Naive thymus-derived CD4-positive, alpha-beta T cell (primary cell): ENCODE results near the gene TNRC6B. TPM values are rescaled to one million over a fixed set of nuclear protein-coding genes. Genes with fewer than 3 reads are reported as not detected.

ENCODE experiments used
- ATAC-seq: fragments of 150-1000 bp; cut with Tn5 transposase; 2 replicates; pipeline ENCODE4 v1.10.0; 2021; ENCODE audit warnings: mild to moderate bottlenecking, moderate library complexity
- CTCF ChIA-PET: fragments of 350-600 bp; sonication (Branson Sonifier 250); formaldehyde crosslinking; loops from one replicate; lab custom pipeline; 2021; ENCODE audit warnings: antibody characterized with exemption; lab: Charles Lee
- POLR2A ChIA-PET: fragments of 350-600 bp; sonication (Branson Sonifier 250); formaldehyde crosslinking; loops from one replicate; lab custom pipeline; 2021; ENCODE audit warnings: antibody characterized with exemption, inconsistent platforms; lab: Charles Lee
- DNase-seq, 9 donors: peaks; one replicate each; pipeline versions ENCODE4 v3.0.0 to v3.0.0-alpha.2; 2020 to 2022; ENCODE audit warnings: mixed read lengths in 1 of 9
- H3K27ac ChIP-seq: one replicate; pipeline ENCODE4 v1.7.0; 2013; ENCODE audit warnings: mild to moderate bottlenecking, low read depth, low read length, moderate library complexity
- H3K27me3 ChIP-seq, 2 donors: one replicate each; pipeline ENCODE4 v1.7.0; 2013; ENCODE audit warnings: low read length in 2 of 2, mild to moderate bottlenecking in 2 of 2, moderate library complexity in 2 of 2; ENCODE audit not compliant: control insufficient read depth in 2 of 2, insufficient read depth in 2 of 2
- H3K36me3 ChIP-seq, 3 experiments: 1 replicate in 2 of 3; 2 replicates in 1 of 3; pipeline ENCODE4 v1.7.0; 2013; ENCODE audit warnings: low read length in 3 of 3, mild to moderate bottlenecking in 3 of 3, moderate library complexity in 1 of 3; ENCODE audit not compliant: insufficient read depth in 3 of 3, control insufficient read depth in 2 of 3
- H3K4me1 ChIP-seq, 2 donors: one replicate each; pipeline ENCODE4 v1.7.0; 2013; ENCODE audit warnings: low read length in 2 of 2, mild to moderate bottlenecking in 2 of 2, moderate library complexity in 1 of 2; ENCODE audit not compliant: control insufficient read depth in 2 of 2, insufficient read depth in 2 of 2
- H3K4me3 ChIP-seq: 2 replicates; pipeline ENCODE4 v1.7.0; 2013; ENCODE audit warnings: mild to moderate bottlenecking, low read length
- H3K9me3 ChIP-seq, 3 experiments: 1 replicate in 2 of 3; 2 replicates in 1 of 3; pipeline ENCODE4 v1.7.0; 2013; ENCODE audit warnings: low read length in 3 of 3; ENCODE audit not compliant: control insufficient read depth in 2 of 3
- H3K27ac Mint-ChIP-seq, 9 donors: one replicate each; pipeline ENCODE4 v1.8.0; 2020 to 2022; ENCODE audit warnings: mixed read lengths in 9 of 9, mild to moderate bottlenecking in 8 of 9, moderate library complexity in 5 of 9, inconsistent platforms in 2 of 9
- H3K27me3 Mint-ChIP-seq, 5 donors: one replicate each; pipeline ENCODE4 v1.8.0; 2021 to 2022; ENCODE audit warnings: mixed read lengths in 5 of 5, mild to moderate bottlenecking in 1 of 5
- H3K36me3 Mint-ChIP-seq, 5 donors: one replicate each; pipeline ENCODE4 v1.8.0; 2020 to 2022; ENCODE audit warnings: mixed read lengths in 5 of 5, mild to moderate bottlenecking in 3 of 5, inconsistent platforms in 1 of 5
- H3K4me1 Mint-ChIP-seq, 7 donors: one replicate each; pipeline ENCODE4 v1.8.0; 2020 to 2022; ENCODE audit warnings: mixed read lengths in 7 of 7, mild to moderate bottlenecking in 3 of 7, inconsistent platforms in 1 of 7
- H3K4me3 Mint-ChIP-seq, 10 donors: one replicate each; pipeline ENCODE4 v1.8.0; 2020 to 2022; ENCODE audit warnings: mild to moderate bottlenecking in 10 of 10, mixed read lengths in 10 of 10, moderate library complexity in 6 of 10, inconsistent platforms in 2 of 10
- H3K9me3 Mint-ChIP-seq, 11 donors: one replicate each; pipeline ENCODE4 v1.8.0; 2020 to 2022; ENCODE audit warnings: mixed read lengths in 11 of 11, mild to moderate bottlenecking in 4 of 11, inconsistent platforms in 1 of 11, moderate library complexity in 1 of 11
- intact Hi-C, 2 donors: fragments of 100-400 bp; cut with micrococcal nuclease; formaldehyde crosslinking; loops; one replicate each; pipeline ENCODE4 v1.15.1; 2023
- polyA plus RNA-seq, 2 donors: library from polyadenylated mRNA; unstranded; fragments of 300-500 nt; fragmentation: Illumina TruSeq; gene quantifications; one replicate each; pipeline ENCODE4 v1.2.3, GENCODE V29; 2021
- total RNA-seq, 6 experiments: library from RNA in 5 of 6; stranded (reverse) in 5 of 6; gene quantifications; 1 replicate in 5 of 6; 2 replicates in 1 of 6; pipeline ENCODE4 v1.2.3 and lab custom pipeline; 2021 to 2026

TNRC6B gene
- total and polyA plus RNA-seq, 7 experiments from 2014 or later: 67.4 to 165 (median 136) TPM

DNA sequence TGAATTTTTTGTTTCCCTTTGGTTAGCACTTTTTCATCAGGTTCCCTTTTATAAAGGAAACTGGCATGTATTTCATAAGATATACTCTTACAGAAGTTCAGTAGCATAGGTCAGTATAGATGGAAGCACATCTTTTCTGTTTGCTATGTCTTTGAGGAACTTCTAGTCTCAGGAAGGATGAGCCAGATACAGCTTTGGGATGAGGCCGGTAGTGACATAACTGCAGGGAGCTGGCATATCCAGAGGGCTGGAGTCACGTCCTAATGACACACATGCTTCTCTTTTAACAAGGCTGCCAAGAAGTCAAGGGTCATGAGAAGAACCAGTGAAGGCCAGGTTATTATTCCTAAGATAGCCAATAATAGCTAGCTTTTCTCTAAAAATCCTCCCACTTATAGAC lies 135.3 kb downstream of the TNRC6B start:
- DNase-seq (no peak), ATAC-seq (no peak)
- peaks cover 0 to 22% of the 10 kb centered on the region in 2 donors for H3K4me1 ChIP-seq
- H3K4me1 Mint-ChIP-seq: peaks cover 19 to 56% (median 39%) of the 10 kb centered on the region in 7 donors
- H3K4me3 Mint-ChIP-seq: no peak overlapping the region
- peaks cover 38 to 78% (median 63%) of the 10 kb centered on the region in 5 donors for H3K36me3 Mint-ChIP-seq
- ChIA-PET CTCF (interaction anchor here (0.5 kb wide), 1 partner anchor 34 kb away, joined by 4 read pairs; no protein-coding TSS in a partner anchor), POLR2A (interaction anchor here (0.8 kb wide), 1 partner anchor 10 kb away, joined by 3 read pairs; no protein-coding TSS in a partner anchor)
- peak overlapping the region in 8 of 9 donors; percentile 26 to 84 (median 72) for H3K27ac Mint-ChIP-seq
- peaks cover 41 to 82% (median 42%) of the 10 kb centered on the region in 3 experiments for H3K36me3 ChIP-seq
- intact Hi-C loops: no loop called here
- H3K27me3 ChIP-seq: no peaks in the 10 kb centered on the region
- H3K9me3 Mint-ChIP-seq: peaks cover 0 to 3% (median 0%) of the 10 kb centered on the region in 11 donors
- no peak overlapping the region for H3K27ac ChIP-seq
- H3K9me3 ChIP-seq: no peaks in the 10 kb centered on the region
- H3K4me3 ChIP-seq: no peak overlapping the region
- H3K27me3 Mint-ChIP-seq: no peaks in the 10 kb centered on the region

DNA sequence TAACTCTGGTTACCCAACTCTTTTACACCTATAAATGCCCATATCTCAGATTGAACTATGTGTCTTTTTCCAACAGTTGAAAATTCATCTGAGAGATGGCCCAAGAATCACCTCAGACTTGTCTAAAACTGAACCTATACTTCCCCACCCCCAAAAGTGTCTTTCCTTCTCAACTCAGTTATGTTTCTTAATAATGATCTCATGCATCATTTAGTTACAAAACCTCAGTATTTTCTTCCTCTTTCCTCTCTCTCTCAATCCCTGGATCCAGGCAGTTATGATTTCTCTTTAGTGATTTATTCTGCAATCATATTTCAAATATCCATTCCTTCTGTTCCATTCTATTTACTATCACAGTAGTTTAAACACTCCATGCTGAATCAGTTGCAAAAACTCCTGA lies 136.3 kb downstream of the TNRC6B start:
- ChIA-PET POLR2A (interaction anchor here (1.4 kb wide), 1 partner anchor 9 kb away, joined by 6 read pairs; no protein-coding TSS in a partner anchor), CTCF (interaction anchor here (0.7 kb wide), 1 partner anchor 238 kb away, joined by 3 read pairs; no protein-coding TSS in a partner anchor)
- Mint-ChIP-seq H3K27ac (peak overlapping the region in 8 of 9 donors; percentile 41 to 84 (median 70)), H3K4me3 (no peak overlapping the region), H3K27me3 (no peaks in the 10 kb centered on the region), H3K4me1 (peaks cover 11 to 51% (median 28%) of the 10 kb centered on the region in 7 donors), H3K36me3 (peaks cover 32 to 77% (median 58%) of the 10 kb centered on the region in 5 donors), H3K9me3 (peaks cover 0 to 3% (median 0%) of the 10 kb centered on the region in 11 donors)
- Histone ChIP-seq H3K4me1 (peaks cover 0 to 12% of the 10 kb centered on the region in 2 donors), H3K9me3 (no peaks in the 10 kb centered on the region), H3K4me3 (no peak overlapping the region), H3K36me3 (peaks cover 33 to 78% (median 41%) of the 10 kb centered on the region in 3 experiments), H3K27me3 (no peaks in the 10 kb centered on the region), H3K27ac (no peak overlapping the region)
- no peak for ATAC-seq
- DNase-seq: no peak
- intact Hi-C loops: no loop called here

DNA sequence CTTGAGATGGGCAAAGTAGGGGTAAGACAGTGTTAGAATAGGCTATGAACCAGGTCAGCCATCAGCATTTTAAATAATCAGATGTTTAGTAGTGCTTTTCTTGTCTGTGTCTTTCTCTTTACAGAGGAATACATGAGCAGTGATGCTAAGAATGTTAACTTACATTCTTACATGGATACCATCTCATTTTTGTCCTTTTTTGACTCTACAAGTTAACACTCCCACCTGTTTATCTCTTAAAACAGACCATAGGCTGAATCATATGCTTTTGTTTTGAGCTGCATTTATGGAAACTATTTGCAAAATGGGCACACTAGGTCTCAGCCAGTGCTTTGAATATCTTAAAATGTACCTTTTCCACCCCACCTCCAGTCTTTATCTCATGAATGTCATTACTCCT lies 143.0 kb downstream of the TNRC6B start:
- Histone ChIP-seq H3K27ac (no peak overlapping the region), H3K4me3 (no peak overlapping the region), H3K27me3 (no peaks in the 10 kb centered on the region), H3K36me3 (peaks cover 18 to 49% (median 18%) of the 10 kb centered on the region in 3 experiments), H3K9me3 (no peaks in the 10 kb centered on the region), H3K4me1 (peaks cover 28 to 35% of the 10 kb centered on the region in 2 donors)
- peaks cover 16 to 60% (median 51%) of the 10 kb centered on the region in 5 donors for H3K36me3 Mint-ChIP-seq
- no peaks in the 10 kb centered on the region for H3K9me3 Mint-ChIP-seq
- ATAC-seq: no peak
- CTCF ChIA-PET: interaction anchor here (1.3 kb wide), 1 partner anchor 27 kb away, joined by 3 read pairs; no protein-coding TSS in a partner anchor
- no peak for DNase-seq
- POLR2A ChIA-PET: interaction anchor here (1.3 to 1.5 kb wide), 2 partner anchors 25 to 27 kb away, joined by 3 to 4 read pairs; no protein-coding TSS in a partner anchor
- intact Hi-C loops: no loop called here
- H3K4me1 Mint-ChIP-seq: peaks cover 22 to 76% (median 63%) of the 10 kb centered on the region in 7 donors
- H3K4me3 Mint-ChIP-seq: peak overlapping the region in 3 of 10 donors; percentile 3 to 13 (median 7)
- H3K27ac Mint-ChIP-seq: peak overlapping the region; percentile 68 to 99 (median 91)
- H3K27me3 Mint-ChIP-seq: no peaks in the 10 kb centered on the region

DNA sequence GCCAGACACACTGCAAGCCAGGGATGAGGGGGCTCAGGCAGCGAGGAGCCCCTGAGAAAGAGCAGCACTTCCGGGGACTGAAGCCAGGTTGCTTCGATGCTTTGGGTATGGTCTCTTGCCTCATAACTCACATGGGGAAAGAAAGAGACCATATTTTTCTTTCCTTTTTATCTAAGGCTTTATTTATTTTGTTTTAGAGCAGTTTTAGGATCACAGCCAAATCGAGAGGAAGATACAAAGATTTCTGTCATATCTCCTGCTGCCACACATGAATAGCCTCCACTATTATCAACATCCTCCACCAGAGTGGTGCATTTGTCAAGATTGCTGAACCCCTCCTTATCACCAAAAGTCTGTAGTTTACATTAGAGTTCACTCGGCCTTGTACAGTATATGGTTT lies 144.3 kb downstream of the TNRC6B start:
- CTCF ChIA-PET: interaction anchor here (0.7 to 1.6 kb wide), 4 partner anchors 9 to 74 kb away, joined by 3 read pairs; no protein-coding TSS in a partner anchor

DNA sequence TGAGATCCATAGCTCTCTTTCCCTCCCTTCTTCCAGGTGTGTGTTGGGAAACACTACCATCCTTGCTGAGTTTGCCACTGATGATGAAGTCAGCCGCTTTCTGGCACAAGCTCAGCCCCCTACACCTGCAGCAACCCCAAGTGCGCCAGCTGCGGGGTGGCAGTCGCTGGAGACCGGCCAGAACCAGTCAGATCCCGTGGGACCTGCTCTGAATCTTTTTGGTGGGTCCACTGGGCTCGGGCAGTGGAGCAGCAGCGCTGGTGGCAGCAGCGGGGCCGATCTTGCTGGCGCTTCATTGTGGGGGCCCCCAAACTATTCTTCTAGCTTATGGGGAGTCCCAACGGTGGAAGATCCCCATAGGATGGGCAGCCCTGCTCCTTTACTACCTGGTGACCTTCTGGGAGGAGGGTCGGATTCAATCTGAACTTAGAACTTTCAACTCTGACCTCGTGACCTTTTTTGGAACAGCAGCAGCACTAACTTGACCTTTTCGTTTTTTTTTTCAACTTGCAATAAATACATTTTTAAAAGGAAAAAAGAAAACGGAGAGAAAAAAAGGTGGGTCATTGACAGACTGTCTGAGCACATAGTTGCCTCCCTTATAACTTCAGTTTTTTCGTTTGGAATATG lies 145.2 kb downstream of the TNRC6B start:
- Mint-ChIP-seq H3K36me3 (peaks cover 5 to 53% (median 39%) of the 10 kb centered on the region in 5 donors), H3K9me3 (no peaks in the 10 kb centered on the region), H3K4me3 (peak overlapping the region in 6 of 10 donors; percentile 43 to 89 (median 76)), H3K27me3 (no peaks in the 10 kb centered on the region), H3K4me1 (peaks cover 39 to 85% (median 74%) of the 10 kb centered on the region in 7 donors), H3K27ac (peak overlapping the region; percentile 68 to 99 (median 95))
- Histone ChIP-seq H3K27ac (peak overlapping the region; percentile 74), H3K4me3 (no peak overlapping the region), H3K4me1 (peaks cover 49 to 55% of the 10 kb centered on the region in 2 donors), H3K9me3 (no peaks in the 10 kb centered on the region), H3K36me3 (peaks cover 10 to 31% (median 18%) of the 10 kb centered on the region in 3 experiments), H3K27me3 (no peaks in the 10 kb centered on the region)
- POLR2A ChIA-PET: interaction anchor here (0.6 to 6.3 kb wide), 12 partner anchors 8 to 710 kb away, joined by 3 to 77 read pairs (median 4); partner anchors contain the start of gene ADSL
- DNase-seq (no peak), ATAC-seq (no peak)
- intact Hi-C loops: no loop called here
- CTCF ChIA-PET: interaction anchor here (0.7 to 1.6 kb wide), 4 partner anchors 8 to 74 kb away, joined by 3 read pairs; no protein-coding TSS in a partner anchor

More for the DNA sequence above, 144.3 kb downstream of the TNRC6B start:
- Mint-ChIP-seq H3K4me3 (peak overlapping the region in 7 of 10 donors; percentile 18 to 78 (median 51)), H3K36me3 (peaks cover 7 to 54% (median 41%) of the 10 kb centered on the region in 5 donors), H3K9me3 (no peaks in the 10 kb centered on the region), H3K27me3 (no peaks in the 10 kb centered on the region), H3K27ac (peak overlapping the region; percentile 73 to 99 (median 95)), H3K4me1 (peaks cover 31 to 81% (median 66%) of the 10 kb centered on the region in 7 donors)
- H3K4me3 ChIP-seq: no peak overlapping the region
- DNase-seq: no peak
- H3K4me1 ChIP-seq: peaks cover 41 to 47% of the 10 kb centered on the region in 2 donors
- ATAC-seq: no peak
- H3K9me3 ChIP-seq: no peaks in the 10 kb centered on the region
- H3K36me3 ChIP-seq: peaks cover 13 to 39% (median 18%) of the 10 kb centered on the region in 3 experiments
- POLR2A ChIA-PET: interaction anchor here (1.1 to 6.3 kb wide), 4 partner anchors 12 to 278 kb away, joined by 3 to 77 read pairs (median 33); partner anchors contain the start of gene ADSL
- intact Hi-C loops: no loop called here
- peak overlapping the region; percentile 74 for H3K27ac ChIP-seq
- no peaks in the 10 kb centered on the region for H3K27me3 ChIP-seq

DNA sequence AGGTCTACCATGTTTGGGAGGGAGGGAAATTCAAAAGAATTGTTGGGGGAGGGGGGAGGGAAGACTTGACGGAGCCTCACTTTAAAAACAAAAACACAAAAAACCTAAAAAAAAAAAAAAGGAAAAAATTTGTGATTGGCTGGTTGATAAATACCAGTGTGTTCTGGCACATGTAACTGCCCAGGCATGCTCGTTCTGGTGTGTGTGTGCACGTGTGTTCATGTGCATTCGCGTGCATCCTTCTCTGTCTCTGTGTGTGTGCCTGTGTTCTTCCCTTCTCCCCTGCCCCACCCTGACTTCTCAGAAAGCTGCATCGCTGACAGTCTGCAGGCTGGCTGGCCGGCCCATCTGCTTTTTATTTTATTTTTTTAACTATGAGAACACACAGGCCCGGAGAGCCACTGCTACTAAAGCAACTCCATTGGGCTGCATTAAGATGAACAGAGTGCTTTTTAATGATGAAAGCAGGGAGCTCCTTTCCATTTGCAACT lies 146.0 kb downstream of the TNRC6B start:
- intact Hi-C loops: loop anchor here (1.0 kb wide), 4 partner anchors 12 to 146 kb away; partner anchors contain the start of genes TNRC6B (in 2 of the 2) and ADSL (in 1 of the 2)
- Histone ChIP-seq H3K27ac (peak overlapping the region; percentile 74), H3K36me3 (peaks cover 10 to 30% (median 18%) of the 10 kb centered on the region in 3 experiments), H3K27me3 (no peaks in the 10 kb centered on the region), H3K4me3 (peak overlapping the region; percentile 22), H3K9me3 (no peaks in the 10 kb centered on the region), H3K4me1 (peaks cover 57 to 63% of the 10 kb centered on the region in 2 donors)
- H3K9me3 Mint-ChIP-seq: no peaks in the 10 kb centered on the region
- H3K27me3 Mint-ChIP-seq: no peaks in the 10 kb centered on the region
- ChIA-PET CTCF (interaction anchor here (0.6 to 1.2 kb wide), 2 partner anchors 24 to 33 kb away, joined by 3 to 4 read pairs; no protein-coding TSS in a partner anchor), POLR2A (interaction anchor here (0.6 to 6.3 kb wide), 22 partner anchors 9 to 1307 kb away, joined by 3 to 77 read pairs (median 3); partner anchors contain the start of gene ADSL)
- H3K27ac Mint-ChIP-seq: peak overlapping the region; percentile 91 to 99 (median 95)
- peak overlapping the region; percentile 73 to 90 (median 80) for H3K4me3 Mint-ChIP-seq
- peaks cover 5 to 52% (median 39%) of the 10 kb centered on the region in 5 donors for H3K36me3 Mint-ChIP-seq
- ATAC-seq (no peak), DNase-seq (peak in 7 of 9 donors; percentile 39 to 68 (median 46))
- peaks cover 43 to 87% (median 82%) of the 10 kb centered on the region in 7 donors for H3K4me1 Mint-ChIP-seq
